OCI-LY3 (cell line): ENCODE measurements around the gene NEMP1.

ENCODE experiments used
- H2AFZ ChIP-seq: fragments of 200-600, 300-600 bp; shearing (Covaris generic); 2 replicates; pipeline ENCODE4 v1.6.0; 2014; ENCODE audit warnings: antibody characterized with exemption, low read depth, low read length
- H3K27ac ChIP-seq: fragments of 200-600, 300-600 bp; sonication (generic); 2 replicates; pipeline ENCODE4 v1.5.1; 2014; ENCODE audit warnings: mild to moderate bottlenecking, low read length, moderate library complexity, mixed read lengths
- H3K27me3 ChIP-seq: fragments of 200-600, 300-600 bp; sonication (generic); 2 replicates; pipeline ENCODE4 v1.6.1; 2014; ENCODE audit warnings: low read depth, low read length, mixed read lengths
- H3K36me3 ChIP-seq: fragments of 200-600, 300-600 bp; sonication (generic); replicated peaks from 2 replicates; pipeline ENCODE3; 2014; ENCODE audit warnings: low read depth, low read length, mixed read lengths
- H3K4me1 ChIP-seq: fragments of 300-600, 200-600 bp; sonication (generic); 2 replicates; pipeline ENCODE4 v1.6.1; 2014; ENCODE audit warnings: low read length, mixed read lengths
- H3K4me2 ChIP-seq: fragments of 200-600, 300-600 bp; sonication (generic); 2 replicates; pipeline ENCODE4 v1.6.1; 2014; ENCODE audit warnings: low read length, mixed read lengths
- H3K4me3 ChIP-seq: fragments of 300-600, 200-600 bp; sonication (generic); 2 replicates; pipeline ENCODE4 v1.5.1; 2014; ENCODE audit warnings: antibody characterized with exemption, mild to moderate bottlenecking, low read length, moderate library complexity
- H3K79me2 ChIP-seq: fragments of 300-600, 200-600 bp; shearing (Covaris generic); 2 replicates; pipeline ENCODE4 v1.6.1; 2014; ENCODE audit warnings: mild to moderate bottlenecking, low read length, mixed read lengths
- H3K9ac ChIP-seq: fragments of 300-600, 200-600 bp; shearing (Covaris generic); 2 replicates; pipeline ENCODE4 v1.6.0; 2014; ENCODE audit warnings: mild to moderate bottlenecking, low read length, moderate library complexity
- H3K9me3 ChIP-seq: fragments of 200-600, 300-600 bp; shearing (Covaris generic); 2 replicates; pipeline ENCODE4 v1.6.1; 2014; ENCODE audit warnings: low read length, mixed read lengths; ENCODE audit not compliant: insufficient read depth
- H4K20me1 ChIP-seq: fragments of 200-600, 300-600 bp; sonication (generic); 2 replicates; pipeline ENCODE4 v1.6.1; 2016; ENCODE audit warnings: low read length, mixed read lengths; ENCODE audit not compliant: insufficient read depth
- EZH2phosphoT487 ChIP-seq: fragments of 200-600 bp; shearing (Covaris generic); IDR thresholded peaks from 2 replicates; pipeline ENCODE4 v1.6.1; 2018; ENCODE audit warnings: antibody characterized with exemption, mixed run types, low read depth
- TF ChIP-seq, protein P1 (sequence below): fragments of 200-600, 300-600 bp; sonication (generic); IDR thresholded peaks from 2 replicates; pipeline ENCODE4 v1.5.1; 2014; ENCODE audit warnings: antibody characterized with exemption, low read length, low read depth

NEMP1 gene

GRCh38 chr12:57112492-57113294 lies 34.1 kb upstream of the NEMP1 start:
- Histone ChIP-seq H3K36me3 (peaks cover 19% of the 10 kb centered on the region), H3K9me3 (no peaks in the 10 kb centered on the region), H3K79me2 (peaks cover 43% of the 10 kb centered on the region), H3K27me3 (no peaks in the 10 kb centered on the region), H2AFZ (peak overlapping the region; percentile 9; the same call in 1 of the 2 replicates), H3K4me2 (peak overlapping the region; percentile 96), H3K27ac (peak overlapping the region; percentile 96), H4K20me1 (peaks cover 22% of the 10 kb centered on the region), H3K9ac (peak overlapping the region; percentile 99), H3K4me1 (peaks cover 15% of the 10 kb centered on the region), H3K4me3 (peak overlapping the region; percentile 88)
- TF ChIP-seq, protein P1, sequence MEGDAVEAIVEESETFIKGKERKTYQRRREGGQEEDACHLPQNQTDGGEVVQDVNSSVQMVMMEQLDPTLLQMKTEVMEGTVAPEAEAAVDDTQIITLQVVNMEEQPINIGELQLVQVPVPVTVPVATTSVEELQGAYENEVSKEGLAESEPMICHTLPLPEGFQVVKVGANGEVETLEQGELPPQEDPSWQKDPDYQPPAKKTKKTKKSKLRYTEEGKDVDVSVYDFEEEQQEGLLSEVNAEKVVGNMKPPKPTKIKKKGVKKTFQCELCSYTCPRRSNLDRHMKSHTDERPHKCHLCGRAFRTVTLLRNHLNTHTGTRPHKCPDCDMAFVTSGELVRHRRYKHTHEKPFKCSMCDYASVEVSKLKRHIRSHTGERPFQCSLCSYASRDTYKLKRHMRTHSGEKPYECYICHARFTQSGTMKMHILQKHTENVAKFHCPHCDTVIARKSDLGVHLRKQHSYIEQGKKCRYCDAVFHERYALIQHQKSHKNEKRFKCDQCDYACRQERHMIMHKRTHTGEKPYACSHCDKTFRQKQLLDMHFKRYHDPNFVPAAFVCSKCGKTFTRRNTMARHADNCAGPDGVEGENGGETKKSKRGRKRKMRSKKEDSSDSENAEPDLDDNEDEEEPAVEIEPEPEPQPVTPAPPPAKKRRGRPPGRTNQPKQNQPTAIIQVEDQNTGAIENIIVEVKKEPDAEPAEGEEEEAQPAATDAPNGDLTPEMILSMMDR: peak; percentile 93
- no peak for TF ChIP-seq EZH2phosphoT487

- Histone ChIP-seq H2AFZ (peak within 1 kb of the TSS; percentile 62; the same call in 1 of the 2 replicates), H3K4me1 (peaks cover 15% of the 10 kb centered on the region), H3K9me3 (no peaks in the 10 kb centered on the region), H3K4me3 (peak within 1 kb of the TSS; percentile 88), H3K4me2 (peak within 1 kb of the TSS; percentile 96), H3K79me2 (peaks cover 58% of the 10 kb centered on the region), H4K20me1 (peaks cover 32% of the 10 kb centered on the region), H3K27ac (peak within 1 kb of the TSS; percentile 96), H3K36me3 (peaks cover 34% of the 10 kb centered on the region), H3K27me3 (no peaks in the 10 kb centered on the region), H3K9ac (peak within 1 kb of the TSS; percentile 99)
- no peak for TF ChIP-seq EZH2phosphoT487
- TF ChIP-seq, protein P1: no peak
Observed at GRCh38 chr12:57111031-57111734, 32.6 kb upstream of the NEMP1 start, which contains the start of gene STAT6. TSS of gene STAT6 (minus strand) at chr12:57111362. CDS start at chr12:57108278, 3,084 bp downstream.

GRCh38 chr12:57110104-57111030 lies 31.8 kb upstream of the NEMP1 start:
- Histone ChIP-seq H3K27me3 (no peaks in the 10 kb centered on the region), H3K9me3 (no peaks in the 10 kb centered on the region), H2AFZ (no peak overlapping the region), H3K9ac (peak overlapping the region; percentile 99), H3K4me1 (peaks cover 15% of the 10 kb centered on the region), H3K79me2 (peaks cover 59% of the 10 kb centered on the region), H4K20me1 (peaks cover 33% of the 10 kb centered on the region), H3K4me3 (peak overlapping the region; percentile 88), H3K4me2 (peak overlapping the region; percentile 96), H3K36me3 (peaks cover 43% of the 10 kb centered on the region), H3K27ac (peak overlapping the region; percentile 96)
- TF ChIP-seq, protein P1: 0 out of 2 replicates have a peak, but pooled peaks have one; percentile 8
- TF ChIP-seq EZH2phosphoT487: no peak
